ENCODE results near the gene ICAM3.

The ICAM3 gene

GRCh38 chr19:10290357-10290875, 49.0 kb downstream of the ICAM3 start:
- DNase-seq = no peak

- DNase-seq = peak in 1 of 2 experiments; percentile 89
Observed at GRCh38 chr19:10289836-10290356, 49.5 kb downstream of the ICAM3 start, which contains the start of gene ICAM5. Gene ICAM5 (plus strand): TSS chr19:10289952. CDS start chr19:10290044, 92 bp downstream.

GRCh38 chr19:10289167-10289835, 50.1 kb downstream of the ICAM3 start:
- peak; percentile 90 to 91 for DNase-seq

GRCh38 chr19:10288662-10289166, 50.7 kb downstream of the ICAM3 start:
- DNase-seq = peak; percentile 53 to 85

GRCh38 chr19:10286803-10287737, 52.4 kb downstream of the ICAM3 start, which contains the start of gene ICAM4:
Gene ICAM4 (plus strand): TSS chr19:10286955. CDS start chr19:10287013, 58 bp downstream.
- DNase-seq = no peak

- no peak for DNase-seq
Observed at GRCh38 chr19:10285393-10285792, 54.0 kb downstream of the ICAM3 start.

GRCh38 chr19:10284960-10285278, 54.5 kb downstream of the ICAM3 start:
- DNase-seq = no peak

- DNase-seq = no peak
Observed at GRCh38 chr19:10284065-10284959, 55.1 kb downstream of the ICAM3 start.

All from NCI-H446 (cell line).